Measurements from ENCODE around the gene GIPC2.

Gene GIPC2

GRCh38 chr1:78036450-78036849, 9.3 kb upstream of the GIPC2 start:
- no peak overlapping the region for H3K4me3 ChIP-seq (ENCODE audit: low read depth, low read length)
- TF ChIP-seq CTCF (IDR thresholded peaks at IDR 0.05; ENCODE audit: borderline replicate concordance, insufficient read depth, low read depth, low read length) = no peak

GRCh38 chr1:78038071-78038470, 7.7 kb upstream of the GIPC2 start:
- no peak for TF ChIP-seq CTCF (IDR thresholded peaks at IDR 0.05; ENCODE audit: borderline replicate concordance, insufficient read depth, low read depth, low read length)
- no peak overlapping the region for H3K4me3 ChIP-seq (ENCODE audit: low read depth, low read length)

- H3K4me3 ChIP-seq (ENCODE audit: low read depth, low read length) = no peak overlapping the region
- no peak for TF ChIP-seq CTCF (IDR thresholded peaks at IDR 0.05; ENCODE audit: borderline replicate concordance, insufficient read depth, low read depth, low read length)
Observed at GRCh38 chr1:78038491-78038939, 7.3 kb upstream of the GIPC2 start.

- H3K4me3 ChIP-seq (ENCODE audit: low read depth, low read length) = no peak overlapping the region
- no peak for TF ChIP-seq CTCF (IDR thresholded peaks at IDR 0.05; ENCODE audit: borderline replicate concordance, insufficient read depth, low read depth, low read length)
Observed at GRCh38 chr1:78040484-78041089, 5.2 kb upstream of the GIPC2 start.

- H3K4me3 ChIP-seq (ENCODE audit: low read depth, low read length) = no peak overlapping the region
- TF ChIP-seq CTCF (IDR thresholded peaks at IDR 0.05; ENCODE audit: borderline replicate concordance, insufficient read depth, low read depth, low read length) = no peak
Observed at GRCh38 chr1:78043436-78043835, 2.3 kb upstream of the GIPC2 start.

GRCh38 chr1:78044796-78045562, 787 bp upstream of the GIPC2 start:
- no peak for TF ChIP-seq CTCF (IDR thresholded peaks at IDR 0.05; ENCODE audit: borderline replicate concordance, insufficient read depth, low read depth, low read length)
- H3K4me3 ChIP-seq (ENCODE audit: low read depth, low read length) = no peak overlapping the region

GRCh38 chr1:78045563-78045925, 222 bp upstream of the GIPC2 start:
- no peak for TF ChIP-seq CTCF (IDR thresholded peaks at IDR 0.05; ENCODE audit: borderline replicate concordance, insufficient read depth, low read depth, low read length)
- peak overlapping the region; percentile 61 for H3K4me3 ChIP-seq (ENCODE audit: low read depth, low read length)
